ENCODE data around the gene FCER1G. TPM values are rescaled to one million over a fixed set of nuclear protein-coding genes. Genes with fewer than 3 reads are reported as not detected.

The FCER1G gene
- total and polyA plus RNA-seq, 9 of the 15 experiments (the other 6 are each of a cell fraction or from before 2014, with no cell fraction given): 0.15 to 0.69 (median 0.31) TPM; not detected in 2

GRCh38 chr1:161188381-161188780, 26.7 kb upstream of the FCER1G start:
- H3K4me1 ChIP-seq (replicated peaks in 1 of 2; ENCODE audit: control insufficient read depth in 2 of 2, insufficient read depth in 2 of 2, low read length in 2 of 2): peaks cover 22 to 33% of the 10 kb centered on the region in 2 experiments
- ChIA-PET POLR2A (interaction anchor here (0.6 to 1.0 kb wide), 3 partner anchors 11 to 16 kb away, joined by 3 to 4 read pairs (median 4); partner anchors contain the start of gene B4GALT3), CTCF (ENCODE audit: low intra/inter-chr PET ratio) (no interaction called here)
- no peak overlapping the region for H3K27ac ChIP-seq (ENCODE audit: extremely low read depth, low read depth, low read length)
- H3K9me3 ChIP-seq (replicated peaks; ENCODE audit: control insufficient read depth, insufficient read depth, low read depth, low read length): no peaks in the 10 kb centered on the region
- no peaks in the 10 kb centered on the region for H3K36me3 ChIP-seq (ENCODE audit: control insufficient read depth, insufficient read depth, low read length)
- FAIRE-seq (no peak), DNase-seq (ENCODE audit: extremely low read depth in 1 of 4, low spot score in 3 of 4) (no peak), ATAC-seq (no peak)
- H3K4me2 ChIP-seq (ENCODE audit: insufficient read depth, low read length): no peak overlapping the region
- no peak overlapping the region for H3K9ac ChIP-seq (ENCODE audit: insufficient read depth in 1 of 2, low read depth in 2 of 2, low read length in 2 of 2)
- intact Hi-C loops (cut with micrococcal nuclease) (no loop called here), in situ Hi-C loops (cut with MboI) (no loop called here)
- TF ChIP-seq KAT8 (IDR thresholded peaks at IDR 0.05; ENCODE audit: low read depth) (no peak), STAG1 (CRISPR knock-in tag; IDR thresholded peaks at IDR 0.05; ENCODE audit: borderline replicate concordance) (no peak), POU5F1 (IDR thresholded peaks at IDR 0.05; ENCODE audit: borderline replicate concordance, low read depth, low read length, partially characterized antibody) (no peak), NONO (IDR thresholded peaks at IDR 0.05; ENCODE audit: low read depth in 2 of 2, low read length in 1 of 2) (no peak), CEBPG (CRISPR knock-in tag; IDR thresholded peaks at IDR 0.05) (no peak), CEBPG (tag; conservative IDR thresholded peaks at IDR 0.05 in 1 of 2, IDR thresholded peaks at IDR 0.05 in 1 of 2) (no peak)
- no peaks in the 10 kb centered on the region for H3K79me2 ChIP-seq (ENCODE audit: control insufficient read depth, insufficient read depth, low read length)
- H3K9me1 ChIP-seq (ENCODE audit: control insufficient read depth, insufficient read depth, low read length): no peaks in the 10 kb centered on the region
- H4K20me1 ChIP-seq (replicated peaks; ENCODE audit: control insufficient read depth, insufficient read depth, low read length): no peaks in the 10 kb centered on the region
- BruUV-seq (replicated peaks): no TSS peak
- H3K27me3 ChIP-seq (ENCODE audit: control insufficient read depth in 2 of 2, insufficient read depth in 2 of 2, low read length in 2 of 2): no peaks in the 10 kb centered on the region
- no peak overlapping the region for H2AFZ ChIP-seq (ENCODE audit: low read depth, low read length)
- H3K4me3 ChIP-seq: no peak overlapping the region
- 80% methylated on average over 6 of the region's 6 CpGs for WGBS (ENCODE audit: insufficient coverage, low coverage, missing lambda C conversion rate)

DNA sequence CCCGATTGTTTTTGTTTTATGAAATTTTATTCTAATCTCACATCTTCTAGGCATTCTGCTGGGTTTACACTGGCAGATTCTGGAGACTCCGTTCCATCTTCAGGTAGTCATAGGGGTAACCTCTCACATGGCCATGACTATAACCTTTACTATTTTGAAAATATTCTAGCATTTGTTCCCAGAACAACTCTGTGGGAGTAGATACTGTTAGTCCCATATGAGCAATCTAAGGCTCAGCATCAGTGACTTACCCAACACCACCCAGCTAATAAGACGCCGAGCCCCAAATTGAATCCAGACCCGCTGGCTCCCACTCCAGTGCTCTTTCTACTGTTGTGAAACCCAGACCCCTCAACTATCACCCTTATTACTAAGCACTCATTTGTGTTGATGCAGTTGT, 26.1 kb upstream of the FCER1G start:
- Histone ChIP-seq H3K4me1 (replicated peaks in 1 of 2; ENCODE audit: control insufficient read depth in 2 of 2, insufficient read depth in 2 of 2, low read length in 2 of 2) (peaks cover 29 to 33% of the 10 kb centered on the region in 2 experiments), H3K36me3 (ENCODE audit: control insufficient read depth, insufficient read depth, low read length) (no peaks in the 10 kb centered on the region), H3K4me2 (ENCODE audit: insufficient read depth, low read length) (no peak overlapping the region), H3K9ac (ENCODE audit: insufficient read depth in 1 of 2, low read depth in 2 of 2, low read length in 2 of 2) (no peak overlapping the region), H2AFZ (ENCODE audit: low read depth, low read length) (no peak overlapping the region), H3K79me2 (ENCODE audit: control insufficient read depth, insufficient read depth, low read length) (no peaks in the 10 kb centered on the region), H4K20me1 (replicated peaks; ENCODE audit: control insufficient read depth, insufficient read depth, low read length) (no peaks in the 10 kb centered on the region), H3K27me3 (ENCODE audit: control insufficient read depth in 2 of 2, insufficient read depth in 2 of 2, low read length in 2 of 2) (no peaks in the 10 kb centered on the region), H3K9me1 (ENCODE audit: control insufficient read depth, insufficient read depth, low read length) (no peaks in the 10 kb centered on the region), H3K4me3 (no peak overlapping the region), H3K9me3 (replicated peaks; ENCODE audit: control insufficient read depth, insufficient read depth, low read depth, low read length) (no peaks in the 10 kb centered on the region), H3K27ac (ENCODE audit: extremely low read depth, low read depth, low read length) (no peak overlapping the region)
- ChIA-PET POLR2A (interaction anchor here (1.0 kb wide), 1 partner anchor 11 kb away, joined by 3 read pairs; the partner anchor contains the start of gene B4GALT3), CTCF (ENCODE audit: low intra/inter-chr PET ratio) (no interaction called here)
- FAIRE-seq: no peak
- ATAC-seq: no peak
- no TSS peak for BruUV-seq (replicated peaks)
- intact Hi-C loops (cut with micrococcal nuclease) (no loop called here), in situ Hi-C loops (cut with MboI) (no loop called here)
- WGBS (ENCODE audit: insufficient coverage, low coverage, missing lambda C conversion rate): 78% methylated on average over 5 of the region's 5 CpGs
- DNase-seq (ENCODE audit: extremely low read depth in 1 of 4, low spot score in 3 of 4): no peak
- TF ChIP-seq KAT8 (IDR thresholded peaks at IDR 0.05; ENCODE audit: low read depth) (no peak), SFPQ (IDR thresholded peaks at IDR 0.05; ENCODE audit: low read depth, low read length) (no peak), CEBPG (CRISPR knock-in tag; IDR thresholded peaks at IDR 0.05) (no peak), CEBPG (tag; conservative IDR thresholded peaks at IDR 0.05 in 1 of 2, IDR thresholded peaks at IDR 0.05 in 1 of 2) (no peak), ZNF696 (CRISPR knock-in tag; conservative IDR thresholded peaks at IDR 0.05) (no peak), SNRNP70 (optimal IDR thresholded peaks at IDR 0.05; ENCODE audit: low read depth, low read length) (no peak), KDM1A (IDR thresholded peaks at IDR 0.05) (no peak), SMARCC2 (IDR thresholded peaks at IDR 0.05; ENCODE audit: low read depth) (no peak), LARP7 (IDR thresholded peaks at IDR 0.05) (no peak), ZNF830 (CRISPR knock-in tag; IDR thresholded peaks at IDR 0.05) (no peak)
- TF ChIP-seq, protein P1, sequence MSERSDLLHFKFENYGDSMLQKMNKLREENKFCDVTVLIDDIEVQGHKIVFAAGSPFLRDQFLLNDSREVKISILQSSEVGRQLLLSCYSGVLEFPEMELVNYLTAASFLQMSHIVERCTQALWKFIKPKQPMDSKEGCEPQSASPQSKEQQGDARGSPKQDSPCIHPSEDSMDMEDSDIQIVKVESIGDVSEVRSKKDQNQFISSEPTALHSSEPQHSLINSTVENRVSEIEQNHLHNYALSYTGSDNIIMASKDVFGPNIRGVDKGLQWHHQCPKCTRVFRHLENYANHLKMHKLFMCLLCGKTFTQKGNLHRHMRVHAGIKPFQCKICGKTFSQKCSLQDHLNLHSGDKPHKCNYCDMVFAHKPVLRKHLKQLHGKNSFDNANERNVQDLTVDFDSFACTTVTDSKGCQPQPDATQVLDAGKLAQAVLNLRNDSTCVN (CRISPR knock-in tag; IDR thresholded peaks at IDR 0.05): no peak
